Thyroid gland (tissue), 4 donors: ENCODE measurements around the gene UNC5C.

Source experiments
- CTCF ChIP-seq, 6 experiments: fragments of 200-600 bp in 3 of 6; fragments of 450-650 bp in 3 of 6; sonication (generic) in 3 of 6; IDR thresholded peaks; one replicate each; pipeline ENCODE4 v1.5.1; 2016 to 2019; ENCODE audit warnings: antibody characterized with exemption in 6 of 6, mild to moderate bottlenecking in 2 of 6, inconsistent platforms in 1 of 6, moderate library complexity in 1 of 6
- POLR2A ChIP-seq, 2 donors: fragments of 450-650 bp; IDR thresholded peaks; one replicate each; pipeline ENCODE4 v1.6.1; 2017; ENCODE audit warnings: antibody characterized with exemption in 2 of 2, mild to moderate bottlenecking in 2 of 2, moderate library complexity in 1 of 2

GRCh38 chr4:95129821-95130311 lies 418.9 kb downstream of the UNC5C start:
- TF ChIP-seq CTCF (IDR thresholded peaks at IDR 0.05) (no peak), POLR2A (IDR thresholded peaks at IDR 0.05) (no peak)
